Naive B cell (primary cell): ENCODE measurements around the gene NSG1. TPM values are rescaled to one million over a fixed set of nuclear protein-coding genes. Genes with fewer than 3 reads are reported as not detected.
A peak's percentile ranks its signal among the peaks of the same experiment; 100 is the strongest.

ENCODE experiments used
- ATAC-seq, 2 donors: fragments of 150-1000 bp; cut with Tn5 transposase; 2 replicates each; pipeline ENCODE4 v1.10.0; 2021; ENCODE audit warnings: low read depth in 2 of 2, mild to moderate bottlenecking in 2 of 2, moderate library complexity in 2 of 2
- DNase-seq: peaks from one replicate; pipeline ENCODE4 v3.0.0; 2022
- H3K27ac Mint-ChIP-seq, 6 donors: one replicate each; pipeline ENCODE4 v1.8.0; 2020 to 2022; ENCODE audit warnings: mild to moderate bottlenecking in 6 of 6, mixed read lengths in 6 of 6, moderate library complexity in 5 of 6, inconsistent platforms in 2 of 6
- H3K27me3 Mint-ChIP-seq, 3 donors: one replicate each; pipeline ENCODE4 v1.8.0; 2021 to 2022; ENCODE audit warnings: mixed read lengths in 3 of 3, mild to moderate bottlenecking in 1 of 3
- H3K36me3 Mint-ChIP-seq, 2 donors: one replicate each; pipeline ENCODE4 v1.8.0; 2020 to 2022; ENCODE audit warnings: mixed read lengths in 2 of 2, inconsistent platforms in 1 of 2, mild to moderate bottlenecking in 1 of 2
- H3K4me1 Mint-ChIP-seq, 3 donors: one replicate each; pipeline ENCODE4 v1.8.0; 2020 to 2022; ENCODE audit warnings: mixed read lengths in 3 of 3, inconsistent platforms in 1 of 3, mild to moderate bottlenecking in 1 of 3, moderate library complexity in 1 of 3
- H3K4me3 Mint-ChIP-seq, 8 donors: one replicate each; pipeline ENCODE4 v1.8.0; 2020 to 2022; ENCODE audit warnings: mild to moderate bottlenecking in 8 of 8, mixed read lengths in 8 of 8, moderate library complexity in 8 of 8, inconsistent platforms in 2 of 8
- H3K9me3 Mint-ChIP-seq, 7 donors: one replicate each; pipeline ENCODE4 v1.8.0; 2020 to 2022; ENCODE audit warnings: mixed read lengths in 7 of 7, mild to moderate bottlenecking in 5 of 7, inconsistent platforms in 2 of 7, moderate library complexity in 1 of 7
- polyA plus RNA-seq, 6 donors: library from polyadenylated mRNA; unstranded; fragments of 300-500 nt; fragmentation: Illumina TruSeq; gene quantifications; one replicate each; pipeline ENCODE4 v1.2.3, GENCODE V29; 2021; ENCODE audit warnings: low read depth in 6 of 6

NSG1 gene
- polyA plus RNA-seq, 6 donors from 2014 or later: 0.10 to 0.14 TPM; not detected in 4

- H3K27ac Mint-ChIP-seq: no peak overlapping the region
- H3K9me3 Mint-ChIP-seq: no peaks in the 10 kb centered on the region
- DNase-seq (no peak), ATAC-seq (no peak)
- no peak overlapping the region for H3K4me3 Mint-ChIP-seq
- peaks cover 0 to 10% (median 6%) of the 10 kb centered on the region in 3 donors for H3K4me1 Mint-ChIP-seq
- peaks cover 0 to 28% (median 22%) of the 10 kb centered on the region in 3 donors for H3K27me3 Mint-ChIP-seq
- H3K36me3 Mint-ChIP-seq: no peaks in the 10 kb centered on the region
These were observed 21.9 kb downstream of the NSG1 start for GRCh38 chr4:4408576-4409335.

GRCh38 chr4:4409416-4410115, 22.7 kb downstream of the NSG1 start:
- H3K4me1 Mint-ChIP-seq: peaks cover 0 to 10% (median 6%) of the 10 kb centered on the region in 3 donors
- DNase-seq: no peak
- peak overlapping the region in 1 of 8 donors; percentile 44 for H3K4me3 Mint-ChIP-seq
- H3K9me3 Mint-ChIP-seq: peaks cover 0 to 1% (median 0%) of the 10 kb centered on the region in 7 donors
- H3K36me3 Mint-ChIP-seq: no peaks in the 10 kb centered on the region
- no peak for ATAC-seq
- H3K27me3 Mint-ChIP-seq: peaks cover 0 to 24% (median 20%) of the 10 kb centered on the region in 3 donors
- peak overlapping the region in 3 of 6 donors; percentile 49 to 83 (median 59) for H3K27ac Mint-ChIP-seq

GRCh38 chr4:4410271-4410670, 23.4 kb downstream of the NSG1 start:
- H3K27me3 Mint-ChIP-seq: peaks cover 0 to 17% (median 13%) of the 10 kb centered on the region in 3 donors
- peaks cover 0 to 2% (median 0%) of the 10 kb centered on the region in 7 donors for H3K9me3 Mint-ChIP-seq
- ATAC-seq: no peak
- H3K4me1 Mint-ChIP-seq: peaks cover 0 to 10% (median 6%) of the 10 kb centered on the region in 3 donors
- no peak overlapping the region for H3K27ac Mint-ChIP-seq
- H3K36me3 Mint-ChIP-seq: no peaks in the 10 kb centered on the region
- no peak for DNase-seq
- H3K4me3 Mint-ChIP-seq: no peak overlapping the region

GRCh38 chr4:4411906-4412305, 25.0 kb downstream of the NSG1 start:
- Mint-ChIP-seq H3K4me3 (no peak overlapping the region), H3K36me3 (peaks cover 9 to 13% of the 10 kb centered on the region in 2 donors), H3K9me3 (peaks cover 0 to 10% (median 4%) of the 10 kb centered on the region in 7 donors), H3K27me3 (peaks cover 0 to 8% (median 5%) of the 10 kb centered on the region in 3 donors), H3K27ac (no peak overlapping the region), H3K4me1 (peaks cover 0 to 10% (median 6%) of the 10 kb centered on the region in 3 donors)
- DNase-seq: no peak
- ATAC-seq: no peak

- peak overlapping the region in 2 of 8 donors; percentile 15 to 25 for H3K4me3 Mint-ChIP-seq
- no peaks in the 10 kb centered on the region for H3K27me3 Mint-ChIP-seq
- peak overlapping the region in 1 of 6 donors; percentile 88 for H3K27ac Mint-ChIP-seq
- H3K36me3 Mint-ChIP-seq: peaks cover 13 to 15% of the 10 kb centered on the region in 2 donors
- peaks cover 0 to 10% (median 4%) of the 10 kb centered on the region in 7 donors for H3K9me3 Mint-ChIP-seq
- DNase-seq: no peak
- no peak for ATAC-seq
- peaks cover 0 to 10% (median 6%) of the 10 kb centered on the region in 3 donors for H3K4me1 Mint-ChIP-seq
These were observed 25.9 kb downstream of the NSG1 start for GRCh38 chr4:4412641-4413372.

GRCh38 chr4:4413373-4413725, 26.4 kb downstream of the NSG1 start:
- ATAC-seq: no peak
- no peaks in the 10 kb centered on the region for H3K27me3 Mint-ChIP-seq
- peak overlapping the region in 1 of 6 donors; percentile 88 for H3K27ac Mint-ChIP-seq
- peaks cover 18% of the 10 kb centered on the region in 2 donors for H3K36me3 Mint-ChIP-seq
- no peak overlapping the region for H3K4me3 Mint-ChIP-seq
- peaks cover 0 to 10% (median 4%) of the 10 kb centered on the region in 7 donors for H3K9me3 Mint-ChIP-seq
- DNase-seq: no peak
- peaks cover 0 to 10% (median 6%) of the 10 kb centered on the region in 3 donors for H3K4me1 Mint-ChIP-seq

- H3K36me3 Mint-ChIP-seq: peaks cover 22% of the 10 kb centered on the region in 2 donors
- H3K4me3 Mint-ChIP-seq: no peak overlapping the region
- peaks cover 0 to 10% (median 4%) of the 10 kb centered on the region in 7 donors for H3K9me3 Mint-ChIP-seq
- no peak for DNase-seq
- H3K27me3 Mint-ChIP-seq: no peaks in the 10 kb centered on the region
- peaks cover 0 to 10% (median 6%) of the 10 kb centered on the region in 3 donors for H3K4me1 Mint-ChIP-seq
- ATAC-seq: no peak
- H3K27ac Mint-ChIP-seq: peak overlapping the region in 1 of 6 donors; percentile 62
These were observed 26.9 kb downstream of the NSG1 start for GRCh38 chr4:4413806-4414205.

GRCh38 chr4:4415107-4415805, 28.4 kb downstream of the NSG1 start:
- H3K4me3 Mint-ChIP-seq: no peak overlapping the region
- H3K4me1 Mint-ChIP-seq: peaks cover 0 to 10% (median 6%) of the 10 kb centered on the region in 3 donors

GRCh38 chr4:4415806-4416805, 29.2 kb downstream of the NSG1 start:
- ATAC-seq (no peak), DNase-seq (no peak)
- Mint-ChIP-seq H3K27me3 (no peaks in the 10 kb centered on the region), H3K4me3 (no peak overlapping the region), H3K36me3 (peaks cover 39 to 40% of the 10 kb centered on the region in 2 donors), H3K9me3 (peaks cover 0 to 10% (median 4%) of the 10 kb centered on the region in 7 donors), H3K27ac (no peak overlapping the region), H3K4me1 (peaks cover 0 to 10% (median 6%) of the 10 kb centered on the region in 3 donors)

More at GRCh38 chr4:4415107-4415805, 28.4 kb downstream of the NSG1 start:
- no peak for DNase-seq
- no peaks in the 10 kb centered on the region for H3K27me3 Mint-ChIP-seq
- H3K27ac Mint-ChIP-seq: no peak overlapping the region
- no peak for ATAC-seq
- H3K9me3 Mint-ChIP-seq: peaks cover 0 to 10% (median 4%) of the 10 kb centered on the region in 7 donors
- peaks cover 32 to 33% of the 10 kb centered on the region in 2 donors for H3K36me3 Mint-ChIP-seq

- ATAC-seq (no peak), DNase-seq (no peak)
- Mint-ChIP-seq H3K27me3 (no peaks in the 10 kb centered on the region), H3K36me3 (peaks cover 46 to 48% of the 10 kb centered on the region in 2 donors), H3K4me1 (peaks cover 0 to 10% (median 6%) of the 10 kb centered on the region in 3 donors), H3K4me3 (no peak overlapping the region), H3K9me3 (peaks cover 0 to 10% (median 4%) of the 10 kb centered on the region in 7 donors), H3K27ac (no peak overlapping the region)
These were observed 30.1 kb downstream of the NSG1 start for GRCh38 chr4:4416981-4417380.

- H3K4me1 Mint-ChIP-seq: peaks cover 0 to 9% (median 5%) of the 10 kb centered on the region in 3 donors
- H3K4me3 Mint-ChIP-seq: no peak overlapping the region
- no peaks in the 10 kb centered on the region for H3K27me3 Mint-ChIP-seq
- DNase-seq (no peak), ATAC-seq (no peak)
- peaks cover 0 to 10% (median 4%) of the 10 kb centered on the region in 7 donors for H3K9me3 Mint-ChIP-seq
- H3K36me3 Mint-ChIP-seq: peaks cover 46 to 48% of the 10 kb centered on the region in 2 donors
- no peak overlapping the region for H3K27ac Mint-ChIP-seq
These were observed 31.0 kb downstream of the NSG1 start for GRCh38 chr4:4417886-4418285.
